ENCODE data around the gene DMWD. TPM values are rescaled to one million over a fixed set of nuclear protein-coding genes. Genes with fewer than 3 reads are reported as not detected.

DMWD gene
- total RNA-seq, 2 donors from 2014 or later = 19.7 to 20.4 TPM

- Histone ChIP-seq H3K4me3 (no peak overlapping the region), H3K4me1 (no peaks in the 10 kb centered on the region), H3K36me3 (replicated peaks in 1 of 2; ENCODE audit: insufficient read depth in 1 of 2, low read depth in 2 of 2) (peaks cover 21 to 52% of the 10 kb centered on the region in 2 donors), H3K27ac (no peak overlapping the region), H3K27me3 (no peaks in the 10 kb centered on the region), H3K9me3 (no peaks in the 10 kb centered on the region)
- WGBS, 2 donors = 87 to 90% methylated on average over 9 of the region's 9 CpGs
- DNase-seq (no peak), ATAC-seq (no peak)
- TF ChIP-seq, protein P1, sequence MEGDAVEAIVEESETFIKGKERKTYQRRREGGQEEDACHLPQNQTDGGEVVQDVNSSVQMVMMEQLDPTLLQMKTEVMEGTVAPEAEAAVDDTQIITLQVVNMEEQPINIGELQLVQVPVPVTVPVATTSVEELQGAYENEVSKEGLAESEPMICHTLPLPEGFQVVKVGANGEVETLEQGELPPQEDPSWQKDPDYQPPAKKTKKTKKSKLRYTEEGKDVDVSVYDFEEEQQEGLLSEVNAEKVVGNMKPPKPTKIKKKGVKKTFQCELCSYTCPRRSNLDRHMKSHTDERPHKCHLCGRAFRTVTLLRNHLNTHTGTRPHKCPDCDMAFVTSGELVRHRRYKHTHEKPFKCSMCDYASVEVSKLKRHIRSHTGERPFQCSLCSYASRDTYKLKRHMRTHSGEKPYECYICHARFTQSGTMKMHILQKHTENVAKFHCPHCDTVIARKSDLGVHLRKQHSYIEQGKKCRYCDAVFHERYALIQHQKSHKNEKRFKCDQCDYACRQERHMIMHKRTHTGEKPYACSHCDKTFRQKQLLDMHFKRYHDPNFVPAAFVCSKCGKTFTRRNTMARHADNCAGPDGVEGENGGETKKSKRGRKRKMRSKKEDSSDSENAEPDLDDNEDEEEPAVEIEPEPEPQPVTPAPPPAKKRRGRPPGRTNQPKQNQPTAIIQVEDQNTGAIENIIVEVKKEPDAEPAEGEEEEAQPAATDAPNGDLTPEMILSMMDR (IDR thresholded peaks at IDR 0.05) = no peak
- TF ChIP-seq POLR2A (IDR thresholded peaks at IDR 0.05) = no peak
- intact Hi-C loops (cut with DNase I) = no loop called here
Observed at GRCh38 chr19:45828523-45828922, 35.9 kb upstream of the DMWD start.

DNA sequence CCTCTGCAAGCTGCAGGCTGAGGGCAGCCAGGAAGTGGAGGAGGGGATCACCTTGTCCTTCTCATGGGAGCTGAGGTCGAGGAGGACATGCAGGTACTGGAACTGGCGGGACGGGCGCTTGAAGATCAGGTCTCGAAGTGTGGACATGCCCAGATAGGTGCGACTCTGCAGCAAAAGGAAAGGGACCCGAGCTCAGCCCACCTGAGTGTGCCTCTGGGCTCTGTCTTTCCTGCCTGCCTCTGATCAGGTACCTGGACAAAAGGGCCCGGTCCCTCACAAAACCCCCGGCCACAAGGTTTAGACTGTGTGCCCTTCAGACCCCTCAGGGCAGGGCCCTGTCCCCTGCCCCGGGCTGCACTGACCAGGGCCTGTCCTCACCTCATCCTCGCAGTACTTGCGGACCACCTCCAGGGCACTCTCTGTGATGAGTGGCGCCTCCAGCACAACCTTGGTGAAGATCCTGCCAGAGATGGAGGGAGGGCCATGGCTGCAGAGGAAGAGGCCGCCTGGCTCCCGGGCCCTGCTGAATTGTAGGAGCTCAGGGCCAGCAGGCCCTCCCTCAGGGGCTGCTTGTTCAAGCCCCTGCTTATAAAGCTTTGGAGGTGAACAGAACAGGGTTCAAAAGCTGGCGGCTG is 34.9 kb upstream of the DMWD start:
- 91 to 95% methylated on average over 7 to 15 of the region's 16 CpGs for WGBS, 2 donors
- Histone ChIP-seq H3K36me3 (replicated peaks in 1 of 2; ENCODE audit: insufficient read depth in 1 of 2, low read depth in 2 of 2) (peaks cover 20 to 51% of the 10 kb centered on the region in 2 donors), H3K4me1 (no peaks in the 10 kb centered on the region), H3K27me3 (no peaks in the 10 kb centered on the region), H3K4me3 (no peak overlapping the region), H3K9me3 (no peaks in the 10 kb centered on the region), H3K27ac (no peak overlapping the region)
- DNase-seq (no peak), ATAC-seq (no peak)
- TF ChIP-seq POLR2A (IDR thresholded peaks at IDR 0.05) = no peak
- TF ChIP-seq, protein P1 (IDR thresholded peaks at IDR 0.05) = no peak
- intact Hi-C loops (cut with DNase I) = no loop called here

DNA sequence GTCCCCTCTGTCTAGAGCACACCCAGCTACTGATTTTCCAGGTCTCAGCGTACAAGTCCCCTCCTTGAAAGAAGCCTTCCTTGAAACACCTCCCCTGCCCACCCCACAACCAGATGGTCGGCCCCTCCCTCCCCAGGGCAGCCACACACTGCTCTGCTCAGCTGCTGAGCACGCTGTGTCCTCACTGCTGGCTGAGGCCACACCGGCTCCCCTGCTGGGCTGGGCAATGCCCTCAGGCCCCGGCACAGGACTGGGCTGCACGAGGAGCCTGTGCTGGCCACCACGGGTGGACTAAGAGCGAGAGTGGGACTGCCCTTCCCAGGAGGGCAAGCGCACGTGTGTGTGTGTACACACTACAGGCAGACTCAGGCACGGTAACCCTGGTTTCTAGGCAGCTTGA is 34.3 kb upstream of the DMWD start:
- H3K27ac ChIP-seq = no peak overlapping the region
- no peak for DNase-seq
- H3K36me3 ChIP-seq (replicated peaks in 1 of 2; ENCODE audit: insufficient read depth in 1 of 2, low read depth in 2 of 2) = peaks cover 14 to 52% of the 10 kb centered on the region in 2 donors
- H3K4me1 ChIP-seq = no peaks in the 10 kb centered on the region
- no peak overlapping the region for H3K4me3 ChIP-seq
- TF ChIP-seq POLR2A (IDR thresholded peaks at IDR 0.05) = no peak
- TF ChIP-seq, protein P1 (IDR thresholded peaks at IDR 0.05) = no peak
- intact Hi-C loops (cut with DNase I) = no loop called here
- H3K27me3 ChIP-seq = no peaks in the 10 kb centered on the region
- H3K9me3 ChIP-seq = no peaks in the 10 kb centered on the region
- WGBS, 2 donors = 87 to 95% methylated on average over 11 of the region's 11 CpGs
- ATAC-seq = no peak

DNA sequence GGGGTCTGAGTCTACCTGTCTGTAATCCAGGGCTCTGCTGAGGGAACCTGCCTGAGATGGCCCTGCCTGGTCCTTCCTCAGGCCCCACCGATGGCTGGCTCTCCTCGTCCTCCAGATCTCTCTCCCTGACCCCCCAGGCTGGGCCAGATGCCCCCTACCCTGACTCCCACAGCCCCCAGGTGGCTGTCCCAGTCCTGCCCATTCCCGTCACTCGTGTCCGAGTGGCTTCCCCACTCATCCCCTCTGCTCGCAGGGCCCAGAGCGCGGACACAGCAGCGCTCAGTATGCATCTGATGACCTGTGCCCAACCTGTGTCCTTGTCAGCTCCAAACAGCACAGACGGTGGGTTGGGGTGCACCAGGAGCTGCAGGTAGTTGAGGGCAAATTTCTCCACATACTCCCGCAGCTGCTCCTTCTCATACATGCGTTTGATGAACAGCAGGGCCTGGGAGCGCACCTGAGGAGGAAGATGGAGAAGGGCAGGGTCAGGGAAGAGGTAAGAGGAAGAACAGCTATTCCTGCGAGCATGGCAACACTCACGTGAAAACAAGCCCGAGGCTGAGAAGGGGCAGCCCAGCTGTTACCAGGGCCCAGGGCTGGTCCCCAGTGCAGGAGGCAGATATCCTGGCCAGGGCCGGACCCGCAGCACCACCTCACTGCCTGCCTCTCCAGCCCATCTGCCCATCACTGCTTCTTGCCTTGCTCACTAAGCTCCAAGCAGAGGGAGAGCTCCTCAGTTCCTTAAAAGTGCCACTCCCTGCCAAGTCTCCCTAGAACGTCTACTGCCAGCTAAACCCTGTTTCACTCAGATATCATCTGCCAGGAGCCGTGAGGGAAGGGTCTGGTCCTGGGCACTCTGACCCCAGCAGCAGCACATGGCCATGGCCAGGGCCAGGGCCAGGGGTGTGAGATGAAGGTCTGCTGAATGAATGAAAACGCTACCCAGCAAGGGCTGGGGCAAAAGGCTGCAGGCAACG is 33.6 kb upstream of the DMWD start:
- no peaks in the 10 kb centered on the region for H3K9me3 ChIP-seq
- WGBS, 2 donors = 80 to 83% methylated on average over 20 to 22 of the region's 22 CpGs
- H3K27me3 ChIP-seq = no peaks in the 10 kb centered on the region
- no peak overlapping the region for H3K27ac ChIP-seq
- ATAC-seq (no peak), DNase-seq (no peak)
- no peak for TF ChIP-seq POLR2A (IDR thresholded peaks at IDR 0.05)
- TF ChIP-seq, protein P1 (IDR thresholded peaks at IDR 0.05) = no peak
- intact Hi-C loops (cut with DNase I) = no loop called here
- H3K4me1 ChIP-seq = no peaks in the 10 kb centered on the region
- H3K36me3 ChIP-seq (replicated peaks in 1 of 2; ENCODE audit: insufficient read depth in 1 of 2, low read depth in 2 of 2) = peaks cover 10 to 45% of the 10 kb centered on the region in 2 donors
- H3K4me3 ChIP-seq = no peak overlapping the region
